Astrocyte (in vitro differentiated cells and primary cell): Measurements from ENCODE around the gene LMCD1.

ENCODE experiments used
- EZH2 ChIP-seq: IDR thresholded peaks from 2 replicates; pipeline ENCODE4 v1.6.1; 2012; ENCODE audit warnings: mild to moderate bottlenecking, low read length, inconsistent platforms; ENCODE audit not compliant: insufficient read depth
- TF ChIP-seq, protein P1 (sequence below): IDR thresholded peaks from 2 replicates; pipeline ENCODE4 v1.5.1; 2011; ENCODE audit warnings: low read depth, mild to moderate bottlenecking, inconsistent platforms, low read length, moderate library complexity; ENCODE audit not compliant: insufficient read depth

DNA sequence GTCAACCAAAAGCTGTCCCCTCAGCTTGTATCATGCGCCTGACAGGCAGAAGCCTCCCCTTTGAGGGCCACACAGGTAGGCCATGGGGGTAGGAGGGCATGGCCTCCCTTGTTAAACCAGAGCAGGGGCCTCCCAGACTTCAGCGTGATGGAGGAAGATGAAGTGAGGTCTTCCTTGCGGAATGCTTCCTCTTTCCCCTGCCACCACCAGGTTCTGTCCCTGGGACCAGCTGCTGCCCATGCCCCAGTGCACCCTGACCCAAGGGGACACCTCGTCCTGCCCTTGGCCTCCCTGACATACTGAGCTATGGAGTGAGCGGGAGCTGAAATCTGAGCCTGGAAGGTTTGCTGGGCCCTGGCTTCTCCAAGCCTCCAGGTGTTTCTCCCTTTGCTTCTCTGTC lies 116.3 kb downstream of the LMCD1 start:
- TF ChIP-seq, protein P1, sequence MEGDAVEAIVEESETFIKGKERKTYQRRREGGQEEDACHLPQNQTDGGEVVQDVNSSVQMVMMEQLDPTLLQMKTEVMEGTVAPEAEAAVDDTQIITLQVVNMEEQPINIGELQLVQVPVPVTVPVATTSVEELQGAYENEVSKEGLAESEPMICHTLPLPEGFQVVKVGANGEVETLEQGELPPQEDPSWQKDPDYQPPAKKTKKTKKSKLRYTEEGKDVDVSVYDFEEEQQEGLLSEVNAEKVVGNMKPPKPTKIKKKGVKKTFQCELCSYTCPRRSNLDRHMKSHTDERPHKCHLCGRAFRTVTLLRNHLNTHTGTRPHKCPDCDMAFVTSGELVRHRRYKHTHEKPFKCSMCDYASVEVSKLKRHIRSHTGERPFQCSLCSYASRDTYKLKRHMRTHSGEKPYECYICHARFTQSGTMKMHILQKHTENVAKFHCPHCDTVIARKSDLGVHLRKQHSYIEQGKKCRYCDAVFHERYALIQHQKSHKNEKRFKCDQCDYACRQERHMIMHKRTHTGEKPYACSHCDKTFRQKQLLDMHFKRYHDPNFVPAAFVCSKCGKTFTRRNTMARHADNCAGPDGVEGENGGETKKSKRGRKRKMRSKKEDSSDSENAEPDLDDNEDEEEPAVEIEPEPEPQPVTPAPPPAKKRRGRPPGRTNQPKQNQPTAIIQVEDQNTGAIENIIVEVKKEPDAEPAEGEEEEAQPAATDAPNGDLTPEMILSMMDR, result no peak
- TF ChIP-seq EZH2, result no peak
